Naive thymus-derived CD4-positive, alpha-beta T cell (primary cell): ENCODE results near the gene CD200. TPM values are rescaled to one million over a fixed set of nuclear protein-coding genes. Genes with fewer than 3 reads are reported as not detected.

ENCODE experiments used
- ATAC-seq: fragments of 150-1000 bp; cut with Tn5 transposase; 2 replicates; pipeline ENCODE4 v1.10.0; 2021; ENCODE audit warnings: mild to moderate bottlenecking, moderate library complexity
- CTCF ChIA-PET: fragments of 350-600 bp; sonication (Branson Sonifier 250); formaldehyde crosslinking; loops from one replicate; lab custom pipeline; 2021; ENCODE audit warnings: antibody characterized with exemption; lab: Charles Lee
- POLR2A ChIA-PET: fragments of 350-600 bp; sonication (Branson Sonifier 250); formaldehyde crosslinking; loops from one replicate; lab custom pipeline; 2021; ENCODE audit warnings: antibody characterized with exemption, inconsistent platforms; lab: Charles Lee
- DNase-seq, 9 donors: peaks; one replicate each; pipeline versions ENCODE4 v3.0.0 to v3.0.0-alpha.2; 2020 to 2022; ENCODE audit warnings: mixed read lengths in 1 of 9
- H3K27ac ChIP-seq: one replicate; pipeline ENCODE4 v1.7.0; 2013; ENCODE audit warnings: mild to moderate bottlenecking, low read depth, low read length, moderate library complexity
- H3K27me3 ChIP-seq, 2 donors: one replicate each; pipeline ENCODE4 v1.7.0; 2013; ENCODE audit warnings: low read length in 2 of 2, mild to moderate bottlenecking in 2 of 2, moderate library complexity in 2 of 2; ENCODE audit not compliant: control insufficient read depth in 2 of 2, insufficient read depth in 2 of 2
- H3K36me3 ChIP-seq, 3 experiments: 1 replicate in 2 of 3; 2 replicates in 1 of 3; pipeline ENCODE4 v1.7.0; 2013; ENCODE audit warnings: low read length in 3 of 3, mild to moderate bottlenecking in 3 of 3, moderate library complexity in 1 of 3; ENCODE audit not compliant: insufficient read depth in 3 of 3, control insufficient read depth in 2 of 3
- H3K4me1 ChIP-seq, 2 donors: one replicate each; pipeline ENCODE4 v1.7.0; 2013; ENCODE audit warnings: low read length in 2 of 2, mild to moderate bottlenecking in 2 of 2, moderate library complexity in 1 of 2; ENCODE audit not compliant: control insufficient read depth in 2 of 2, insufficient read depth in 2 of 2
- H3K4me3 ChIP-seq: 2 replicates; pipeline ENCODE4 v1.7.0; 2013; ENCODE audit warnings: mild to moderate bottlenecking, low read length
- H3K9me3 ChIP-seq, 3 experiments: 1 replicate in 2 of 3; 2 replicates in 1 of 3; pipeline ENCODE4 v1.7.0; 2013; ENCODE audit warnings: low read length in 3 of 3; ENCODE audit not compliant: control insufficient read depth in 2 of 3
- H3K27ac Mint-ChIP-seq, 9 donors: one replicate each; pipeline ENCODE4 v1.8.0; 2020 to 2022; ENCODE audit warnings: mixed read lengths in 9 of 9, mild to moderate bottlenecking in 8 of 9, moderate library complexity in 5 of 9, inconsistent platforms in 2 of 9
- H3K27me3 Mint-ChIP-seq, 5 donors: one replicate each; pipeline ENCODE4 v1.8.0; 2021 to 2022; ENCODE audit warnings: mixed read lengths in 5 of 5, mild to moderate bottlenecking in 1 of 5
- H3K36me3 Mint-ChIP-seq, 5 donors: one replicate each; pipeline ENCODE4 v1.8.0; 2020 to 2022; ENCODE audit warnings: mixed read lengths in 5 of 5, mild to moderate bottlenecking in 3 of 5, inconsistent platforms in 1 of 5
- H3K4me1 Mint-ChIP-seq, 7 donors: one replicate each; pipeline ENCODE4 v1.8.0; 2020 to 2022; ENCODE audit warnings: mixed read lengths in 7 of 7, mild to moderate bottlenecking in 3 of 7, inconsistent platforms in 1 of 7
- H3K4me3 Mint-ChIP-seq, 10 donors: one replicate each; pipeline ENCODE4 v1.8.0; 2020 to 2022; ENCODE audit warnings: mild to moderate bottlenecking in 10 of 10, mixed read lengths in 10 of 10, moderate library complexity in 6 of 10, inconsistent platforms in 2 of 10
- H3K9me3 Mint-ChIP-seq, 11 donors: one replicate each; pipeline ENCODE4 v1.8.0; 2020 to 2022; ENCODE audit warnings: mixed read lengths in 11 of 11, mild to moderate bottlenecking in 4 of 11, inconsistent platforms in 1 of 11, moderate library complexity in 1 of 11
- intact Hi-C, 2 donors: fragments of 100-400 bp; cut with micrococcal nuclease; formaldehyde crosslinking; loops; one replicate each; pipeline ENCODE4 v1.15.1; 2023
- polyA plus RNA-seq, 2 donors: library from polyadenylated mRNA; unstranded; fragments of 300-500 nt; fragmentation: Illumina TruSeq; gene quantifications; one replicate each; pipeline ENCODE4 v1.2.3, GENCODE V29; 2021
- total RNA-seq, 6 experiments: library from RNA in 5 of 6; stranded (reverse) in 5 of 6; gene quantifications; 1 replicate in 5 of 6; 2 replicates in 1 of 6; pipeline ENCODE4 v1.2.3 and lab custom pipeline; 2021 to 2026

The CD200 gene
- total and polyA plus RNA-seq, 7 experiments from 2014 or later, result 2.5 to 9.1 (median 2.9) TPM

GRCh38 chr3:112351823-112352222 lies 18.9 kb downstream of the CD200 start:
- Histone ChIP-seq H3K27me3 (no peaks in the 10 kb centered on the region), H3K4me3 (no peak overlapping the region), H3K4me1 (no peaks in the 10 kb centered on the region), H3K9me3 (no peaks in the 10 kb centered on the region), H3K36me3 (peaks cover 0 to 7% (median 0%) of the 10 kb centered on the region in 3 experiments), H3K27ac (no peak overlapping the region)
- Mint-ChIP-seq H3K27me3 (no peaks in the 10 kb centered on the region), H3K4me3 (no peak overlapping the region), H3K36me3 (peaks cover 0 to 45% (median 21%) of the 10 kb centered on the region in 5 donors), H3K27ac (no peak overlapping the region), H3K4me1 (peaks cover 0 to 35% (median 11%) of the 10 kb centered on the region in 7 donors), H3K9me3 (peaks cover 0 to 1% (median 0%) of the 10 kb centered on the region in 11 donors)
- ATAC-seq (no peak), DNase-seq (no peak)
- ChIA-PET CTCF (no interaction called here), POLR2A (no interaction called here)
- intact Hi-C loops, result no loop called here

DNA sequence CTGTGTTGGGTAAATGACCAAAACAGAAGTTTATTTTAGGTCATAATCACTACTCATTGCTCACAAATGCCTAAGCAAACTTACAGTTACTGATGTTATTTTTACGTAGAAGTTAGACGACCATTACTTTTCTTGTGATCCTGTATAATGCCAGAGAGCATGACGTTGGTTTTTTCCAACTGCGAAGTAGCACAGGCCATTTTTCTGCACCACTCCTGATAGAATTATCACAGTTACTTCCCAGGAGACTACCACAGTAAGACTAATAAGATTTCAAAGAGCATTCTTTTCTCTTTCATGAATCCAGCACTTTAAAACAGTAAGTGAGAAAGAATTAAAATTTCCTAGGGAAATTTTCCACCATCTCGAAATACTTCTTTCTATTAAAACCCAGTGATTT lies 19.8 kb downstream of the CD200 start:
- intact Hi-C loops, result no loop called here
- H3K9me3 Mint-ChIP-seq, result no peaks in the 10 kb centered on the region

DNA sequence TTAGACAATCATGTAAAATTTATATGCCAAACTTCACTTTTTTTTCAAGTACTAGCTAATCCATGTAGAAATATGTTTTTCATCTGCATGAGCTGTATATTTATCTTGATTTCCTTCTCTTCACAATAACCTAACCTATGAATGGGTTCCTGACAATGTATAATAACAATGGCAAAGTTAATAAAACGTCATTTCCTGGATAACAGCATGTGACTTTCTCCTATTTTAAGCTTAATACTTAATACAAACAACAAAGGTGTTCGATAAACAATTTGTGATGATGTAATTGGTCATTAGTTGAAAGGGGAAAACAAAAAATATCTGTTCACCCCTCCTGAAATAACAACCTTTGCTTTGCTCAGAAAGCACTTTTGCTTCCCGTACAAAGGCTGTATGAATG lies 20.4 kb downstream of the CD200 start:
- H3K4me1 Mint-ChIP-seq, result peaks cover 0 to 33% (median 20%) of the 10 kb centered on the region in 7 donors
- Histone ChIP-seq H3K9me3 (no peaks in the 10 kb centered on the region), H3K4me3 (no peak overlapping the region), H3K36me3 (no peaks in the 10 kb centered on the region), H3K27me3 (no peaks in the 10 kb centered on the region), H3K4me1 (peaks cover 0 to 10% of the 10 kb centered on the region in 2 donors), H3K27ac (no peak overlapping the region)
- no peak for ATAC-seq
- H3K36me3 Mint-ChIP-seq, result peaks cover 0 to 33% (median 11%) of the 10 kb centered on the region in 5 donors
- H3K9me3 Mint-ChIP-seq, result no peaks in the 10 kb centered on the region
- DNase-seq, result no peak
- intact Hi-C loops, result no loop called here
- POLR2A ChIA-PET, result interaction anchor here (1.3 kb wide), 1 partner anchor 11 kb away, joined by 3 read pairs; no protein-coding TSS in a partner anchor
- H3K27ac Mint-ChIP-seq, result no peak overlapping the region
- H3K27me3 Mint-ChIP-seq, result no peaks in the 10 kb centered on the region
- H3K4me3 Mint-ChIP-seq, result no peak overlapping the region
- CTCF ChIA-PET, result interaction anchor here (0.6 to 0.9 kb wide), 2 partner anchors 10 to 179 kb away, joined by 3 read pairs; no protein-coding TSS in a partner anchor

More for the DNA sequence above, 19.8 kb downstream of the CD200 start:
- H3K27me3 Mint-ChIP-seq, result no peaks in the 10 kb centered on the region
- H3K27ac ChIP-seq, result no peak overlapping the region
- no peaks in the 10 kb centered on the region for H3K36me3 ChIP-seq
- ChIA-PET CTCF (interaction anchor here (0.9 kb wide), 1 partner anchor 10 kb away, joined by 3 read pairs; no protein-coding TSS in a partner anchor), POLR2A (no interaction called here)
- H3K27me3 ChIP-seq, result no peaks in the 10 kb centered on the region
- no peak overlapping the region for H3K4me3 Mint-ChIP-seq
- ATAC-seq (no peak), DNase-seq (no peak)
- H3K4me1 ChIP-seq, result peaks cover 0 to 4% of the 10 kb centered on the region in 2 donors
- peaks cover 0 to 33% (median 13%) of the 10 kb centered on the region in 7 donors for H3K4me1 Mint-ChIP-seq
- H3K27ac Mint-ChIP-seq, result peak overlapping the region in 1 of 9 donors; percentile 26
- H3K9me3 ChIP-seq, result no peaks in the 10 kb centered on the region
- no peak overlapping the region for H3K4me3 ChIP-seq
- H3K36me3 Mint-ChIP-seq, result peaks cover 0 to 37% (median 12%) of the 10 kb centered on the region in 5 donors

- Histone ChIP-seq H3K4me1 (peaks cover 0 to 18% of the 10 kb centered on the region in 2 donors), H3K27me3 (no peaks in the 10 kb centered on the region), H3K9me3 (no peaks in the 10 kb centered on the region), H3K4me3 (no peak overlapping the region), H3K27ac (no peak overlapping the region), H3K36me3 (no peaks in the 10 kb centered on the region)
- Mint-ChIP-seq H3K27ac (peak overlapping the region in 1 of 9 donors; percentile 9), H3K4me3 (no peak overlapping the region), H3K27me3 (no peaks in the 10 kb centered on the region), H3K36me3 (peaks cover 0 to 29% (median 11%) of the 10 kb centered on the region in 5 donors), H3K4me1 (peaks cover 5 to 42% (median 28%) of the 10 kb centered on the region in 7 donors), H3K9me3 (no peaks in the 10 kb centered on the region)
- ChIA-PET CTCF (no interaction called here), POLR2A (interaction anchor here (1.3 kb wide), 1 partner anchor 10 kb away, joined by 3 read pairs; no protein-coding TSS in a partner anchor)
- ATAC-seq, result no peak
- intact Hi-C loops, result no loop called here
- no peak for DNase-seq
Observed at GRCh38 chr3:112354642-112355306, 21.8 kb downstream of the CD200 start.

GRCh38 chr3:112355307-112355687 lies 22.3 kb downstream of the CD200 start:
- Histone ChIP-seq H3K9me3 (no peaks in the 10 kb centered on the region), H3K4me3 (no peak overlapping the region), H3K4me1 (peaks cover 0 to 18% of the 10 kb centered on the region in 2 donors), H3K36me3 (no peaks in the 10 kb centered on the region), H3K27me3 (no peaks in the 10 kb centered on the region), H3K27ac (no peak overlapping the region)
- ChIA-PET POLR2A (no interaction called here), CTCF (no interaction called here)
- H3K4me3 Mint-ChIP-seq, result no peak overlapping the region
- intact Hi-C loops, result no loop called here
- ATAC-seq (no peak), DNase-seq (no peak)
- H3K36me3 Mint-ChIP-seq, result peaks cover 0 to 29% (median 8%) of the 10 kb centered on the region in 5 donors
- no peaks in the 10 kb centered on the region for H3K9me3 Mint-ChIP-seq
- peaks cover 5 to 40% (median 25%) of the 10 kb centered on the region in 7 donors for H3K4me1 Mint-ChIP-seq
- no peaks in the 10 kb centered on the region for H3K27me3 Mint-ChIP-seq
- peak overlapping the region in 1 of 9 donors; percentile 9 for H3K27ac Mint-ChIP-seq

GRCh38 chr3:112357930-112358780 lies 25.2 kb downstream of the CD200 start:
- peaks cover 5 to 33% (median 20%) of the 10 kb centered on the region in 7 donors for H3K4me1 Mint-ChIP-seq
- no peaks in the 10 kb centered on the region for H3K9me3 Mint-ChIP-seq
- H3K4me3 Mint-ChIP-seq, result peak overlapping the region; percentile 60 to 93 (median 82)
- H3K27me3 Mint-ChIP-seq, result no peaks in the 10 kb centered on the region
- Histone ChIP-seq H3K36me3 (no peaks in the 10 kb centered on the region), H3K27ac (peak overlapping the region; percentile 56), H3K27me3 (no peaks in the 10 kb centered on the region), H3K4me3 (peak overlapping the region; percentile 37), H3K9me3 (no peaks in the 10 kb centered on the region), H3K4me1 (peaks cover 0 to 18% of the 10 kb centered on the region in 2 donors)
- peak; percentile 92 for ATAC-seq
- POLR2A ChIA-PET, result no interaction called here
- intact Hi-C loops, result loop anchor here (1.0 to 2.0 kb wide), 3 partner anchors 23 to 33 kb away; no protein-coding TSS in a partner anchor
- H3K27ac Mint-ChIP-seq, result peak overlapping the region; percentile 52 to 95 (median 89)
- H3K36me3 Mint-ChIP-seq, result peaks cover 0 to 25% (median under 1%) of the 10 kb centered on the region in 5 donors
- CTCF ChIA-PET, result interaction anchor here (1.1 kb wide), 1 partner anchor 175 kb away, joined by 3 read pairs; no protein-coding TSS in a partner anchor
- DNase-seq, result peak in 8 of 9 donors; percentile 22 to 77 (median 44)
